ENCODE data around the gene CABCOCO1. TPM values are rescaled to one million over a fixed set of nuclear protein-coding genes. Genes with fewer than 3 reads are reported as not detected.

CABCOCO1 gene
- total RNA-seq, 4 donors from 2014 or later = not detected

- no peak for DNase-seq (ENCODE audit: low spot score in 2 of 2)
- Histone ChIP-seq H3K27ac (no peak overlapping the region), H3K27me3 (no peaks in the 10 kb centered on the region), H3K9me3 (no peaks in the 10 kb centered on the region), H3K4me1 (peaks cover 3% of the 10 kb centered on the region), H3K4me3 (no peak overlapping the region), H3K36me3 (no peaks in the 10 kb centered on the region)
- whole genome bisulfite sequencing = 79% methylated on average over 2 of the region's 2 CpGs
- TF ChIP-seq POLR2A (IDR thresholded peaks at IDR 0.05) = no peak
- no peak for TF ChIP-seq EP300 (IDR thresholded peaks at IDR 0.05)
- TF ChIP-seq CTCF (IDR thresholded peaks at IDR 0.05) = no peak
- TF ChIP-seq POLR2AphosphoS5 (IDR thresholded peaks at IDR 0.05) = no peak
Observed at GRCh38 chr10:61775111-61775510, 112.4 kb downstream of the CABCOCO1 start.

DNA sequence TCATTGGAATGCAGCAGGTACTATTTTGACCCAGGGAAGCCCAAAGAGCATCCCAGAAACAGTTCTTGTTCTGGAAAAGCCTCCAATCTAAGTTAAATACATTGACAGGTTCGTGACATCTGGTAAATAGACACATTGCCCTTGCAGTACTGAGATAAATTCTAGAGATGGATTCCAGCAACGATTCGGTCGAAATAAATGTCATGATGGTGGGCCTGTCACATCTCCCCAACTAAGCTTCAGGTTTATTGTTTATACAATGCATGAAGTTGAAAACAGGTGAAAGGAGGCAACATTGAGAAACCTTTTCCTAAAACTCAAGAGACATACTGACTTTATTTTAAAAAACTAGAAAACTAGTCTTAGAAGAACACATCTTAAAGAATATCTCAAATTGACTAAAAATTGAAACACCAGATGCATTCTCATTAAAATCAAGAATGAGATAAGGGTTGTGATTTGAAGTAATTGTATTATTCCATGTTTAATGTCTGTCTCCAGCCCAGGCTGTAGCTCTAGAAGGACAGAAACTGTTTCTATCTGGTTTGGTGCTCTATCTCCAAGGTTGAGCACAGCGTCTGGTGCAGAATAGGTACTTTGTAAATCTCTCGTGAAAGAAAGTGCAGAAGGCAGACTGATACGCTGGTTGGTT is 114.0 kb downstream of the CABCOCO1 start:
- H3K9me3 ChIP-seq = no peaks in the 10 kb centered on the region
- H3K4me3 ChIP-seq = no peak overlapping the region
- TF ChIP-seq POLR2AphosphoS5 (IDR thresholded peaks at IDR 0.05) = no peak
- TF ChIP-seq EP300 (IDR thresholded peaks at IDR 0.05) = no peak
- no peak for TF ChIP-seq CTCF (IDR thresholded peaks at IDR 0.05)
- no peak for TF ChIP-seq POLR2A (IDR thresholded peaks at IDR 0.05)
- H3K36me3 ChIP-seq = no peaks in the 10 kb centered on the region
- peaks cover 4% of the 10 kb centered on the region for H3K4me1 ChIP-seq
- WGBS = 93% methylated on average over 7 of the region's 7 CpGs
- no peaks in the 10 kb centered on the region for H3K27me3 ChIP-seq
- H3K27ac ChIP-seq = no peak overlapping the region
- DNase-seq (ENCODE audit: low spot score in 2 of 2) = no peak

DNA sequence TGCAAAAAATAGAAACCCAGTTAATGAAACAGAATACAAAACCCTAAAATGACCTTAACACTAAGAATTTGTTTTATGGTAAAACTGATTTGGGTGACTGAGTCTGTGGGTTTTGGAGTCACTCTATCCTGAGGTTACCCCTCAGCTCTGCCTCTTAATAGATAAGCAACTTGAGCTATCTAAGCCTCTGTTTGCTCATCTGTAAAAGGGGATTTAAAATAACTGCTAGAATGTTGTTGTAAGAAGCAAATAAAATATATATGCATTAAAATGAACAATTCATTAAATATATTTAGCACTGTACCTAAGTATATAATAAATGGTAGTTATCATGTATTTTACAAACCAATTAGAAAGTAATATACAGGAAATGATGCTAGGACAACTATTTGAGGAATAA is 115.4 kb downstream of the CABCOCO1 start:
- no peak overlapping the region for H3K4me3 ChIP-seq
- peaks cover 6% of the 10 kb centered on the region for H3K4me1 ChIP-seq
- TF ChIP-seq EP300 (IDR thresholded peaks at IDR 0.05) = no peak
- TF ChIP-seq CTCF (IDR thresholded peaks at IDR 0.05) = no peak
- TF ChIP-seq POLR2AphosphoS5 (IDR thresholded peaks at IDR 0.05) = no peak
- no peak for TF ChIP-seq POLR2A (IDR thresholded peaks at IDR 0.05)
- no peak for DNase-seq (ENCODE audit: low spot score in 2 of 2)
- no peaks in the 10 kb centered on the region for H3K36me3 ChIP-seq
- H3K27ac ChIP-seq = no peak overlapping the region
- no peaks in the 10 kb centered on the region for H3K27me3 ChIP-seq
- H3K9me3 ChIP-seq = no peaks in the 10 kb centered on the region

DNA sequence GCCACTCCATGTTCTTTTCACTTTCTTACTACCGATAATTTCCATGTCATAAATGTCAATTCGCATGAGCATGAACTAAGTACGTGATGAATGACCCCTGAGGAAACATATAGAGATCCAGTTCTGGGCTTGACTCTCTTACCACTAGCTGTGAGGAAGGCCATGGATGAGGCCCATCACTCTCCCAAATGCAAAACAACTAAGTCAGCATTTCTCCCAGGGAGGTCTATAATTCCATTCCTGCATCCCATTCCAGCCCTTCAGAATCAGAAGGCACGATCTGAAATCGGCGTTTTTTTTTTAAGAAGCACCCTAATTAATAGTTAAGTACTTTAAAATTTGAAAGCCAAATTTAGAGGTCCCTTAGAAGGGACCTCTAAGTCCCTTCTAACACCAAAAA is 116.5 kb downstream of the CABCOCO1 start:
- TF ChIP-seq CTCF (IDR thresholded peaks at IDR 0.05) = no peak
- no peak for TF ChIP-seq POLR2AphosphoS5 (IDR thresholded peaks at IDR 0.05)
- no peak for TF ChIP-seq POLR2A (IDR thresholded peaks at IDR 0.05)
- TF ChIP-seq EP300 (IDR thresholded peaks at IDR 0.05) = no peak
- 90% methylated on average over 6 of the region's 6 CpGs for WGBS
- no peak overlapping the region for H3K4me3 ChIP-seq
- peaks cover 6% of the 10 kb centered on the region for H3K4me1 ChIP-seq
- H3K36me3 ChIP-seq = no peaks in the 10 kb centered on the region
- no peak overlapping the region for H3K27ac ChIP-seq
- H3K9me3 ChIP-seq = no peaks in the 10 kb centered on the region
- no peak for DNase-seq (ENCODE audit: low spot score in 2 of 2)
- H3K27me3 ChIP-seq = no peaks in the 10 kb centered on the region

- H3K27ac ChIP-seq = no peak overlapping the region
- no peak overlapping the region for H3K4me3 ChIP-seq
- 62% methylated on average over 9 of the region's 9 CpGs for WGBS
- DNase-seq (ENCODE audit: low spot score in 2 of 2) = peak in 1 of 2 donors; percentile 67
- no peaks in the 10 kb centered on the region for H3K36me3 ChIP-seq
- H3K27me3 ChIP-seq = no peaks in the 10 kb centered on the region
- H3K4me1 ChIP-seq = peaks cover 11% of the 10 kb centered on the region
- no peak for TF ChIP-seq CTCF (IDR thresholded peaks at IDR 0.05)
- TF ChIP-seq POLR2A (IDR thresholded peaks at IDR 0.05) = no peak
- no peak for TF ChIP-seq EP300 (IDR thresholded peaks at IDR 0.05)
- no peak for TF ChIP-seq POLR2AphosphoS5 (IDR thresholded peaks at IDR 0.05)
- H3K9me3 ChIP-seq = no peaks in the 10 kb centered on the region
Observed at GRCh38 chr10:61779950-61780659, 117.4 kb downstream of the CABCOCO1 start.
